Liver (tissue), 9 donors: ENCODE measurements around the gene C9orf50. TPM values are rescaled to one million over a fixed set of nuclear protein-coding genes. Genes with fewer than 3 reads are reported as not detected.

Experiments used
- DNase-seq: peaks from one replicate; pipeline ENCODE4 v3.0.0-alpha.2; 2017; ENCODE audit warnings: low spot score
- H3K27ac ChIP-seq, 2 donors: one replicate each; pipeline ENCODE4 v1.7.0; 2013; ENCODE audit warnings: inconsistent platforms in 2 of 2, low read length in 2 of 2, control low read depth in 1 of 2, low read depth in 1 of 2, mild to moderate bottlenecking in 1 of 2
- H3K27me3 ChIP-seq, 4 donors: one replicate each; pipeline versions ENCODE4 v1.6.1 to v1.7.0; 2013; ENCODE audit warnings: low read length in 3 of 4, inconsistent platforms in 1 of 4, mild to moderate bottlenecking in 1 of 4, moderate library complexity in 1 of 4; ENCODE audit not compliant: control insufficient read depth in 4 of 4, insufficient read depth in 4 of 4
- H3K36me3 ChIP-seq, 4 donors: one replicate each; pipeline versions ENCODE4 v1.6.1 to v1.7.0; 2013; ENCODE audit warnings: low read length in 3 of 4, mild to moderate bottlenecking in 3 of 4, low read depth in 1 of 4, moderate library complexity in 1 of 4; ENCODE audit not compliant: control insufficient read depth in 4 of 4, insufficient read depth in 3 of 4
- H3K4me1 ChIP-seq, 4 donors: one replicate each; pipeline versions ENCODE4 v1.6.1 to v1.7.0; 2013; ENCODE audit warnings: low read length in 3 of 4, mild to moderate bottlenecking in 3 of 4, moderate library complexity in 1 of 4; ENCODE audit not compliant: control insufficient read depth in 4 of 4, insufficient read depth in 4 of 4
- H3K4me3 ChIP-seq, 3 donors: one replicate each; pipeline versions ENCODE4 v1.6.1 to v1.7.0; 2013; ENCODE audit warnings: low read length in 3 of 3, control low read depth in 1 of 3, low read depth in 1 of 3, mild to moderate bottlenecking in 1 of 3
- H3K9ac ChIP-seq, 2 donors: one replicate each; pipeline ENCODE4 v1.7.0; 2013; ENCODE audit warnings: low read length in 2 of 2, mild to moderate bottlenecking in 2 of 2, moderate library complexity in 2 of 2, control low read depth in 1 of 2, low read depth in 1 of 2
- H3K9me3 ChIP-seq, 4 donors: one replicate each; pipeline versions ENCODE4 v1.6.1 to v1.7.0; 2013; ENCODE audit warnings: low read length in 3 of 4; ENCODE audit not compliant: control insufficient read depth in 4 of 4
- ATF3 ChIP-seq: IDR thresholded peaks from 2 replicates; pipeline ENCODE4 v1.6.1; 2016; ENCODE audit warnings: antibody characterized with exemption
- CTCF ChIP-seq: fragments of 150-350 bp; IDR thresholded peaks from 2 replicates; pipeline ENCODE4 v1.5.1; 2017; ENCODE audit warnings: improper control_type of control experiment, low read depth, low read length; ENCODE audit not compliant: missing input control
- EGR1 ChIP-seq, 2 donors: IDR thresholded peaks; 2 replicates each; pipeline ENCODE4 v1.6.1; 2016 to 2018; ENCODE audit warnings: antibody characterized with exemption in 2 of 2, low read depth in 2 of 2
- FOXA1 ChIP-seq: IDR thresholded peaks from 2 replicates; pipeline ENCODE4 v1.6.1; 2016; ENCODE audit warnings: antibody characterized with exemption
- FOXA2 ChIP-seq: IDR thresholded peaks from 2 replicates; pipeline ENCODE4 v1.6.1; 2016; ENCODE audit warnings: antibody characterized with exemption
- GABPA ChIP-seq, 2 donors: IDR thresholded peaks in 1 of 2; conservative IDR thresholded peaks in 1 of 2; 2 replicates each; pipeline ENCODE4 v1.6.1; 2016; ENCODE audit warnings: antibody characterized with exemption in 2 of 2, mild to moderate bottlenecking in 1 of 2, moderate library complexity in 1 of 2
- HNF4A ChIP-seq, 2 donors: conservative IDR thresholded peaks; 2 replicates each; pipeline ENCODE4 v1.6.1; 2016; ENCODE audit warnings: antibody characterized with exemption in 2 of 2, mild to moderate bottlenecking in 2 of 2
- HNF4G ChIP-seq: IDR thresholded peaks from 2 replicates; pipeline ENCODE4 v1.6.1; 2016; ENCODE audit warnings: antibody characterized with exemption
- JUND ChIP-seq, 2 donors: IDR thresholded peaks; 2 replicates each; pipeline ENCODE4 v1.6.1; 2016; ENCODE audit warnings: antibody characterized with exemption in 2 of 2
- MAX ChIP-seq: IDR thresholded peaks from 2 replicates; pipeline ENCODE4 v1.6.1; 2016; ENCODE audit warnings: antibody characterized with exemption
- NR2F2 ChIP-seq: IDR thresholded peaks from 2 replicates; pipeline ENCODE4 v1.6.1; 2016; ENCODE audit warnings: antibody characterized with exemption
- RAD21 ChIP-seq, 2 donors: IDR thresholded peaks; 2 replicates each; pipeline ENCODE4 v1.6.1; 2016; ENCODE audit warnings: antibody characterized with exemption in 2 of 2, mild to moderate bottlenecking in 2 of 2
- REST ChIP-seq: IDR thresholded peaks from 2 replicates; pipeline ENCODE4 v1.6.1; 2016; ENCODE audit warnings: antibody characterized with exemption, mild to moderate bottlenecking
- RXRA ChIP-seq, 2 donors: IDR thresholded peaks; 2 replicates each; pipeline ENCODE4 v1.6.1; 2017 to 2018; ENCODE audit warnings: antibody characterized with exemption in 2 of 2, mild to moderate bottlenecking in 1 of 2
- SP1 ChIP-seq: IDR thresholded peaks from 2 replicates; pipeline ENCODE4 v1.6.1; 2018; ENCODE audit warnings: antibody characterized with exemption, mild to moderate bottlenecking
- TAF1 ChIP-seq: conservative IDR thresholded peaks from 2 replicates; pipeline ENCODE4 v1.6.1; 2016; ENCODE audit warnings: antibody characterized with exemption, mild to moderate bottlenecking
- YY1 ChIP-seq: IDR thresholded peaks from 2 replicates; pipeline ENCODE4 v1.6.1; 2016; ENCODE audit warnings: antibody characterized with exemption, mild to moderate bottlenecking
- WGBS: extraction: QIAGEN DNeasy Blood & Tissue Kit; methylation state at CpG from one replicate; pipeline ENCODE4 v1.1.7; 2013; 5-methylcytosine and 5-hydroxymethylcytosine counted together
- polyA plus RNA-seq, 2 donors: library from polyadenylated mRNA; stranded (reverse) in 1 of 2; unstranded in 1 of 2; fragments of 200-250 nt in 1 of 2; fragments of >200 nt in 1 of 2; fragmentation: Nextera tagmentation in 1 of 2; extraction: Ambion mirVana in 1 of 2; gene quantifications; one replicate each; pipeline versions ENCODE4 v1.2.1 to v1.2.3, GENCODE V29; 2013 to 2015
- total RNA-seq, 2 donors: library from RNA; depleted of rRNA; stranded (reverse); fragments of >200 nt; gene quantifications; one replicate each; pipeline ENCODE4 v1.2.3, GENCODE V29; 2014
- donor health status: healthy.
- donor health status: healthy.
- donor health status: healthy.
- donor health status: healthy.
- donor health status: healthy.

C9orf50 gene
- total and polyA plus RNA-seq, 4 donors, result 0.23 TPM; not detected in 3

DNA sequence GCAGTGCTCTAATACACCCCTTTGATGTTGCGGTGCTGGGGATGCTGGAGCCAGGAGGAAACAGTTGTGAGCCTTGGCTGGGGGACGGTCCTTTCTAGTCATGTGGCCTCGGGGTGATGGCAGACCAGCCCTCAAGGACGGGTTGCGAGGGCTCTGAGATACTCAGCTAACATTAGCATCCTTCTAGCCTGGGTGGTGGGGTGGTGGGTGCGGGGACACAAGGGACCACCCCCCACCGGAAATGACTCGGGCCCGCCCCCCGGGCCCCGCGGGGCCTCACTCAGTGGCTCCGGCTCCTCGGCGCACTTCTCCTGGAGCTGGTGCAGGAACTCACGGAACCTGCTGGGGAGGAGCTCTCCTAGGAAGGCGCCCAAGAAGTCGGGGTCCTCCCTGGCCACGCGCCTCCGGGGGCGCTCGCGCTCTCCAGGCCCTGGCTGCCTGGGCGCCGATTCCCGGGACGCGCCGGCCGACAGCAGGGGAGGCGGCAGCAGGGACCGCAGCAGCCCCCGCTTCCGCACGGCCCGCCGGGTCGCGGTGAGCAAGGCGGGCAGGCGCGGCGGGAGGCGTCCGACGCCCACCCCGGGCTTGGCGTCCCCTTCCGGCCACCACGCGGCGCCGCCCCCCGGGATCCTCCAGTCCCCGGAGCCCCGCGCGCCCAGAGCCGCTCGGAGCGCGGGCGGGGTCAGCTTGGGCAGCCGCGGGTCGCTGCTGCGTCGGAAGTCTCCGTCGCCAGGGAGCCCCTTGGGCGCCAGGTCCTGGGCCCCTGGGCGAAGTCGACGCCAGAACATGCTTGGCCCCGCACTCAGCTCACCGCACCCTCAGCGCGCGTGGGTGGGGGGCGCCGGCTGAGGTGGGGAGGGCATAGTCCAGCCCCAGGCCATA is 873 bp downstream of the C9orf50 start:
- H3K27ac ChIP-seq, result no peak overlapping the region
- H3K4me1 ChIP-seq, result peaks cover 3 to 16% (median 9%) of the 10 kb centered on the region in 4 donors
- H3K36me3 ChIP-seq, result no peaks in the 10 kb centered on the region
- H3K9me3 ChIP-seq, result no peaks in the 10 kb centered on the region
- 5% methylated on average over 82 of the region's 82 CpGs for WGBS
- no peaks in the 10 kb centered on the region for H3K27me3 ChIP-seq
- TF ChIP-seq ATF3, result no peak
- TF ChIP-seq HNF4A (conservative IDR thresholded peaks at IDR 0.05), result no peak
- no peak for TF ChIP-seq SP1
- TF ChIP-seq CTCF, result no peak
- no peak for TF ChIP-seq EGR1 (IDR thresholded peaks at IDR 0.05; ENCODE audit: low read depth in 2 of 2)
- no peak for TF ChIP-seq FOXA2
- TF ChIP-seq JUND (IDR thresholded peaks at IDR 0.05), result no peak
- no peak for TF ChIP-seq GABPA (IDR thresholded peaks at IDR 0.05 in 1 of 2, conservative IDR thresholded peaks at IDR 0.05 in 1 of 2)
- no peak for TF ChIP-seq RXRA (IDR thresholded peaks at IDR 0.05)
- no peak for TF ChIP-seq YY1
- no peak for TF ChIP-seq FOXA1
- no peak for TF ChIP-seq NR2F2
- TF ChIP-seq HNF4G, result no peak
- TF ChIP-seq REST, result no peak
- no peak for TF ChIP-seq TAF1
- TF ChIP-seq RAD21 (IDR thresholded peaks at IDR 0.05), result no peak
- TF ChIP-seq MAX, result no peak
- no peak overlapping the region for H3K9ac ChIP-seq
- no peak for DNase-seq
- peak overlapping the region in 1 of 3 donors; percentile 54 for H3K4me3 ChIP-seq

DNA sequence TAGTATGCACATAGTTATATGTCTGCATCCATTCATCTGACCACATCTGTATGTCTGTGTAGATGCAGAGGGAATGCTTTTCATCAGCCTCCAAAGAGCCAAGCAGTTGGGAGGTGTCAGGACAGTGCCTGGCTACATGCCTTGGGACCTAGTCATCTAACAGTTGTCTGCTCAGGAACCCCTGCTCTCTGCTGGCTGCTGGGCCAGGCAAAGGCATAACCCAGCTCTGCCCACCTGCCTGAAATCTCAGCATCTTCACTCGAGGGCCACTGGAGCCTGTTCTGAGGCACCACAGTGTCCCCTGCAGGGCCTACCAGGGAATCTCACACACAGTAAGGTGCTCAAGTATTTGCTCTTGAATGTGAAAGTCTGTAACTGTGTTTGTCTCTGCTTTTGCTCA is 3.7 kb downstream of the C9orf50 start:
- no peak for TF ChIP-seq HNF4A (conservative IDR thresholded peaks at IDR 0.05)
- TF ChIP-seq RAD21 (IDR thresholded peaks at IDR 0.05), result peak; percentile 61 to 65
- TF ChIP-seq REST, result no peak
- peak; percentile 20 for TF ChIP-seq CTCF
- 12% methylated on average over 1 of the region's 1 CpG for WGBS
- no peaks in the 10 kb centered on the region for H3K36me3 ChIP-seq
- no peak for DNase-seq
- H3K4me3 ChIP-seq, result no peak overlapping the region
- no peak overlapping the region for H3K9ac ChIP-seq
- peaks cover 3 to 14% (median 7%) of the 10 kb centered on the region in 4 donors for H3K4me1 ChIP-seq
- no peak overlapping the region for H3K27ac ChIP-seq
- no peaks in the 10 kb centered on the region for H3K27me3 ChIP-seq
- no peaks in the 10 kb centered on the region for H3K9me3 ChIP-seq
